NCI-H526 (cell line): ENCODE data around the gene CTPS2.
"Not testable (repeated sequence)": the region's sequence is repeated elsewhere in the genome, so short reads cannot be mapped to it uniquely, and the experiment has no call there.

ENCODE experiments used
- DNase-seq, 2 experiments: peaks; one replicate each; lab custom pipeline; 2025; lab: John Stamatoyannopoulos, UW

Gene CTPS2, protein sequence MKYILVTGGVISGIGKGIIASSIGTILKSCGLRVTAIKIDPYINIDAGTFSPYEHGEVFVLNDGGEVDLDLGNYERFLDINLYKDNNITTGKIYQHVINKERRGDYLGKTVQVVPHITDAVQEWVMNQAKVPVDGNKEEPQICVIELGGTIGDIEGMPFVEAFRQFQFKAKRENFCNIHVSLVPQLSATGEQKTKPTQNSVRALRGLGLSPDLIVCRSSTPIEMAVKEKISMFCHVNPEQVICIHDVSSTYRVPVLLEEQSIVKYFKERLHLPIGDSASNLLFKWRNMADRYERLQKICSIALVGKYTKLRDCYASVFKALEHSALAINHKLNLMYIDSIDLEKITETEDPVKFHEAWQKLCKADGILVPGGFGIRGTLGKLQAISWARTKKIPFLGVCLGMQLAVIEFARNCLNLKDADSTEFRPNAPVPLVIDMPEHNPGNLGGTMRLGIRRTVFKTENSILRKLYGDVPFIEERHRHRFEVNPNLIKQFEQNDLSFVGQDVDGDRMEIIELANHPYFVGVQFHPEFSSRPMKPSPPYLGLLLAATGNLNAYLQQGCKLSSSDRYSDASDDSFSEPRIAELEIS

DNA sequence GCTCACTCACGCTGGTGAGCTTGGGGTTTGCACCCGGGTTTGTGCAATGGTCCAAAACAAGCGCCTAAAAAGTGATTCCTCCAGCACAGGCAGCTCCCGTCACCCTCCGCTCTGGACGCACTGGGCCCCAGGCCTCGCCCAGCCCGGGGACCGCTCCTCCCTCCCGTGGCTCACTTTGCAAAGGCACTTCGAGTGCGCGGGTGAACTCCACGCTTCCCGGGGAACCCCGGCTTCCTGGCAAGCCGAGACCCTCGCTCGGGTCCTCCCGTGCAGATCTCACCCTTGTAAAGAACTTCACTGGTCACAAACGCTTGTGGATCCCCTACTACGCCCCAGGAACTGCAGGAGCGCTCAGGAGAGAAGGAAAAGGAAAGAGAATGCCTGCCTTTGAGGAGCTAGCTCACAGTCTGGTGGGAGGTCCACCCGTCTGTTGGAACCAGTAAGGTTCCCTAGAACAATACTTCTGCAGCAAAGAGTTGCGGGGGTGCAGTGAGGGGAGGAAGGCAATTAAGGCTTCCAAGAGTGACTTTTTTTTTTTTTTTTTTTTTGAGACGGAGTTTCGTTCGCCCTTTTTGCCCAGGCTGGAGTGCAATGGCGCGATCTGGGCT lies at the start of gene CTPS2:
Gene CTPS2 (minus strand): TSS at position 122 of the 608 bp plus-strand sequence. CDS start 9,767 bp downstream, outside the sequence.
- peak; percentile 69 to 91 for DNase-seq

DNA sequence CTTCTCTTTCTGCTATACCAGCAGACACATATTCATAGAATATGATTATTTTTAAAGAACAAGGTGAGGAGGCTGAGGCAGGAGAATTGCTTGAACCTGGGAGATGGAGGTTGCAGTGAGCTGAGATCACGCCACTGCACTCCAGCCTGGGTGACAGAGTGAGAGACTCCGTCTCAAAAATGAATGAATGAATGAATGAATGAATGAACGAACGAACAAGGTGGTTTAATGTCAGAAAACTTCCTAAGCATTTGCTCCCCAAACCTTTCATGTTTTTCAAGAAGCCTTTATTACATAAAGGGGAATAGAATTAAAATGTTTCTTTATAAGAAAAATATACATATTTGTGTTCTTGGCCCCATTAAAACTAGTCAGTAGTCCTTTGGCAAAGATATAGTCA lies 49.0 kb upstream of the CTPS2 start:
- DNase-seq, result not testable (repeated sequence)

DNA sequence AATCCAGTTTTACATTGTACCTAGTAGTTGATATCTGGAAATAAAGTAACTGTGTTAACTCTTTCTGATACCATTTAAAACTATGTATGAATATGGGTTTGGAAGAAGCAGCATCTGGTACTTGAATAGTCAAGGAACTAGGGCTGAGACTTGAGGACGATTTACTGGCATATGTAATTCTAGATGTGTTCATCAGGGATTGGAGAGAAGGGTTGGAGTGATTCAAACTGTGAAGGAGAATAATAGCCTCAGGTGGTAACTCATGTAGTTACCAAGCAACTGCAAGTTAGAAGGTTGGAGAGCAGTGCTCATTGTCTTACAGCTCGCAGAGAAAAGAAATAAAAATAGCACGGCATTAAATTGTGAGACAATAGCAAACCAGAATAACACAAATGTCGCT lies 44.3 kb upstream of the CTPS2 start:
- no peak for DNase-seq

DNA sequence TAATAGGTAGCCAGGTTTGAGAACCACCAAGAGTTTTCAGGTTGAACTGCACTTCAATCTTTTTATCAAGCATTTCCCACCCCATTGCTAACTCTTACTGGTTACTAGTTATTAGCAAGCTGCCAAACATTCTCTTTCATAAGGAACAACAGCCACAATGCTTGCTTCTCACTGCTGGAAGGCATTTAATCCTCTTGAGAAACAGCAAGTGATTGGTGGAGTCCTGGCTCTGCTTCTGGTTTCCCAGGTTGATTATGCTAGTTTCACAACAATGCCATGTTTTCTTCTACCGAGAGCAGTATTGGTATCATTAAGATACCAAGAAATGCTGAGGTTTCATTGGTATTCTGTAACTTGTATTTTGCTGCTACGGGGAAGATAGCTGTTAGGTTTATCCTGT lies 41.5 kb upstream of the CTPS2 start:
- DNase-seq, result no peak

DNA sequence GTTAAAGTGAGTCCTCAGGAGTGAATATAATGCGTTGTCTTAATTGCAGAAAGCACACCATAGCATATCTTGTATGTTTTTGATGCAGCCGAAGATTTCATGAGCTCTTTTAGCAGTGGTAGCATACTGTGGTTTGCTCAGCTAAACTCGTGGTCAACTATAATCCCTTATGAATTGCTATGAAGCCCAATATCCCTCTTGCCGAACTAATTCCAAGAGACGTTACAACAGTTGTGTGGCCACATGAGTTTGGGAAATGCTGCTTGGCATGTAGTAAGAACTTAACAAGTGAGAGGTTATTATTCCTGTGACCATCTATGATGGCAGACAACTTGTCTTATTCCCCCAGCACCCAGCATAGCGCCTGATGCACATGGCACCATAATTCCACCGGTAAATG lies 37.7 kb upstream of the CTPS2 start:
- DNase-seq, result no peak

DNA sequence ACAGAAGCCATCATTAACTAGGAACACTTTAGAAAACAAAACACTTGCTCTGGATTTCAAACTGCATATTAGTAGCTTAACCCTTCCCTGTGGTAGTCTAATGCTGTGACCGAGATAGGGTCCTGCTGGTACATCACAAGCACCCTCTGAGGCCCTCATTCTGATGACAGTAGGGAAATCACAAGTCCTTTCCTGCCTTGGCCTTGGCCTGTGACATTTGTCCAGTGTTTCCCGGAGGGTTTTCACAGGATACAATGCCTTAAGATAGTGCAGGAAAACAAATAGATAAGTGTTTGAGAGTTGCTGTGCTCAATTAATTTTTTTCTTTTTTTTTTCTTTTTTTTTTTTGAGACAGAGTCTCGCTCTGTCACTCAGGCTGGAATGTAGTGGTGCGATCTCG lies 36.0 kb upstream of the CTPS2 start:
- no peak for DNase-seq

DNA sequence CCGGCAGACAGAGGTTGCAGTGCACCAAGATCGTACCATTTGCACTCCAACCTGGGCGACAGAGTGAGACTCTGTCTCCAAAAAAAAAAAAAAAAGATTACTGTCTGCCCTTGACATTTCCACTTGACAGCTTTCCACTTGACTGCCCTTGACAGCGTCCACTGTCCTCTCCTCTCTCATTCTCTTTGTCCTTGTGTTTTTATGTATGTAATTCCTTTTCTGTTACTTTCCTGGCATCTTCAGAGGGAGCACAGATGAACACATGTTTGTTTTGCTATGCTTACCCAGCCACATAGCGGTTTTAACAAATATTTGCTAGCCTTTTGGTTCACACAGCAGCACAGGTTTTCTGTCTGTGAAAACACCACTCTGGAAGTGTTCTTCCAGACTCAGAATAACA lies 33.2 kb upstream of the CTPS2 start:
- DNase-seq, result no peak

DNA sequence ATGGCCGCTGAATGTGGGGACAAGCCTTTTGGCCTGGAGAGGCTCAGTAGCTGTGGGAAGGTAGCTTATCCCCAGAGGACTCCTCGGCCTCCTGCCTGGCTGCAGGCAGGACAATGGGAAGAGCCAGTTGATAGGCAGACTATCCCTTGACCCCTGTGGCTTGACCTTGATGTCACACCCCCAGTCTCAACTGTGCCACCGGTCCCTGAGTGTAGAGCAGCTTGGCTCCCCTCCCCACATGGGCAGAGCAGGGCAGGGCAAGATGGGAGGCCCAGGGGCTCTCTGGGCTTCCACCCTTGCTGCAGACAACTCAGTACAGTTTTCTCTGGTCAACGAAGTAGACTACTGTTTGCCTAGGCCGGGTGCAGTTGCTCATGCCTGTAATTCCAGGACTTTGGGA lies 32.6 kb upstream of the CTPS2 start:
- DNase-seq, result no peak

DNA sequence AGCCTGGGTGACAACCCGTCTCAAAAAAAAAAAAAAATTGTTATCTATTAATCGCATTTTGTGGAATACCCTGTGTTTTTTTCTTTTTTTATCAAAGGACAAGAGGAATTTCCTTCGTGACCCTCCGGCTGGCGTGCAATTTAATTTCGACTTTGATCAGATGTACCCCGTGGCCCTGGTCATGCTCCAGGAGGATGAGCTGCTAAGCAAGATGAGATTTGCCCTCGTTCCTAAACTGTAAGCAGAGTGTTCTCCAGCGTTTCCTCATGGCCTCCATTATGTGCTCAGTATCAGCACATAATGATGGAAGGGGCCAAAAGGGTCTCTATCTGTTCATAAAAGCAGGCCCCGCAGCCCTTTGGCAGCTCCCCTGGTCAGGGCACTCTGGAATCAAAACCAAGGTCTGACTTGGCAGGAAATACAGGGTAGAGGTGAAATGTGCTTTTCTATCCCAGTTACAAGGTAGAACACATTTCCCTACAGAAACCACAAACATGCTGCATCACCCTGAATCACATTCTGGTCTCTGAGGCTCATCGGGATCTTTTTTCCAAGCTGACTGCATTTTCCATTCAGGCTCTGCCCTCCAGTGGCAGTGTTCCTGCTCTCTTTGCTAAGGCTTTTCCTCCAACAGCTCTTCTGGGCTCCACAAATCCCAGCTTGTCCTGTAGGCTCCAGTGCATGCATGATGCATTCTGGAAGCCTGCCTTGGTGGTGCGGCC lies 31.3 kb upstream of the CTPS2 start:
- DNase-seq, result no peak

DNA sequence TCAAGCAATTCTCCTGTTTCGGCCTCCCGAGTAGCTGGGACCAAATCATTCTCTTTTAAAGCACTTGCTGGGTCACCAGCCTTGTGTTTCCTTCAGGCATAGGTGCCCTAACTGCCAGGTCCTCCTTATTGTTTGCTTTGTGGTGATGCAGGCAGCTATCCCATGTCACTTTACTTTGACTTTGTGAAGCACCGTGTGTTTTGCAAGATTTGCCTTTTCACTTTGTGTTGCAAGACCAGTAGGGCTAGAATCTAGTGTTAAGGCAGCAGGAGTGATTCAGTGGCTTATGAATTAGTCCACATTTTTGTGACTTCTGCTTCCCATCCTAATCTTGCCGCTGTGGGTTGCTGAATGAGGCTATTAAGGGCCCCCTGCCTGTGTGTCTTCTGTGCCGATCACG lies 27.1 kb upstream of the CTPS2 start:
- no peak for DNase-seq

DNA sequence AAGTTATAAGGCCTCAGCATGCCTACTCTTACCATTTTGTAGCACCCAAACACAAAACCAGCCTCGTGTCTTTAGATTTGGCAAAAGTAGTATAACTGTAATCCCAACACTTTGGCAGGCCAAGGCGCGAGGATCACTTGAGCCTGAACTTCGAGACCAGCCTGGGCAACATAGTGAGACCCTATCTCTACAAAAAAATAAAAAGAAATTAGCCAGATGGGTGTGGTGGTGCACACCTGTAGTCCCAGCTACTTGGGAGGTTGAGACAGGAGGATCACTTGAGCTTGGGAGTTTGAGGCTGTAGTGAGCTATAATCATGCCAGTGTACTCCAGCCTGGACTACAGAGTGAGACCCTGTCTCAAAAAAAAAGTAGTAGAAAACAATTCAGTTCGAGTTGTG lies 24.6 kb upstream of the CTPS2 start:
- no peak for DNase-seq

DNA sequence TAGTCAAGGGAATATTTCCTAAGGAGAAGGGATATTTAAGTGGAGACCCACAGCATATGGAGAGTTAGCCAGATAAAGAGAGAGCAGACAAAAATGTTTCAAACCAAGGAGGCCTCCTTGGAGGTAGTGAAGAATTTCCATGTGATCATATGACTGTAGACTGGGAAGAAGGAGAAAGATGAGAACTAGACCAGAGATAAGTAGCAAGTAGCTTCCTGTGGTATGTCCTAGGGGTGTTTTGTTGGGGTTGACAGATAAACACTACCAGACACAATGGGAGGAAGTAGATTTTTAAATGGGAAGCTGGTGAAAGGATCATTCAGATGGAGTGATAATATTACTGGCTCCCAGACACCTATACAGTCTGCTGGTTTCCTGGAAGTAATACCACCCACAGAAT lies 20.5 kb upstream of the CTPS2 start:
- no peak for DNase-seq

DNA sequence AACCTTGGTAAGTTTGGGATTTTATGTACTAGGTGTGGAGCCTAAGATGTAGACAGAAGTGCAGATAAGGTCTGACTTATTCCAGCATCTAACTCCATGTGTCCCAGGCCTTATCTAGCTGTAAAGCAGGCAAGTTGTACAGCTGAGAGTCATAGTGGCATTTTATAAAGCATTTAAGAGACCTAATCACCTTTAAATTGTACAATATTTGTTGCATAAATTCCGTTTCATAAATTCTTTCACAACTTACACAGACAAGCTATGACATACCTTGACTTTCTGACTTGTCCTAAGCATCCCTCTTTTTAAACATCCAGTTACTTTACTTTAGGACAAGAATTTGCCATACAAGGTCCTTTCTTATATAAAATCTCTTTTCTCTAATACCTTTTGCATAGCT lies 18.0 kb upstream of the CTPS2 start:
- no peak for DNase-seq

DNA sequence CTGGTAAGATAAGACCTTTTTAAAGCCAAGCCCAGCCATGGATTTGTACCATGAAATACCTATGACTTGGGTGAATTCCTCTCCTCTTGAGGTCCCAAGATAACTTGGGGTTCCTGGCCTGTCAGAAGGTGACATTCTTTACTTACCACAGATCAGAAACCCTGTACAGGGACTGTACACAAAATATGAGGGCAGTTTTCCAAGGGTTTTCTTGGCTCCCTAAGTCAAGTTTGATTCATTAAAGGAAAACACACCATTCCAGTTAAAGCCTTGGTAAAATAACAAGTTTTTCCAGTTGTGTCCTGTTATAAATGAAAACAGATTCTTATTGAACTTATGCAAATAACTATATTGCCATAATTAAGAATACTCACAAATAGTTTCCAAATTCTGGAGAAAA lies 15.2 kb upstream of the CTPS2 start:
- DNase-seq, result no peak

DNA sequence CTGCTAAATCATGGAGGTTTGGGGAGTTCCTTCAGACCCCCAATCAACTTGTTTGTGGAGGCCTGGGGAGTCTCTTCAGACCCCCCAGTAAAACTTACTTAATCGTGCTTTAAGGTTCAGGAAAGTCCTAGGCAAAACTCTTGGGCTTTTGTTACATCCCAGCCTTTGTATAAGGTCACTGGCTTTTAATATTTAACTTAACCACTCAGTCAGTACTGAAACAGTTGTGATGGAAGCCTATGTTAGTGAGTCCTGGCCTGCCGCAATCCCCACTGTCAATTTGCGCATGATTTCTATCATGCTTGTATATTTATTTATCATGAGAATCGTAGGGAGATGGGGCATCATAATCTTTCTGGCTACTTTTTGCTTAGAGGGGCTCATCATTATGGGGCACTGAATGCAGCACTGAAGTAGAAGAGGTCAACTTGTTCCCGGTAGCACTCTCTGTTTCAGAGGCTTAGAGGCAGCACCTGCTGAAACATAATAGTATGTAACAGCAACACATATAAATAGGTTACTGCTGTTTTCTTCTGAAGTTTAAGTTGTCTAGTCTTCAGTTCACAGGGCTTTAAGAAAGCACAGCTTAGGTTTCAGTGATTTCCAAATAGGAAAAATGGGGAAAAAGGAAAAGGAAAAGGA lies 14.0 kb upstream of the CTPS2 start:
- not testable (repeated sequence) for DNase-seq

DNA sequence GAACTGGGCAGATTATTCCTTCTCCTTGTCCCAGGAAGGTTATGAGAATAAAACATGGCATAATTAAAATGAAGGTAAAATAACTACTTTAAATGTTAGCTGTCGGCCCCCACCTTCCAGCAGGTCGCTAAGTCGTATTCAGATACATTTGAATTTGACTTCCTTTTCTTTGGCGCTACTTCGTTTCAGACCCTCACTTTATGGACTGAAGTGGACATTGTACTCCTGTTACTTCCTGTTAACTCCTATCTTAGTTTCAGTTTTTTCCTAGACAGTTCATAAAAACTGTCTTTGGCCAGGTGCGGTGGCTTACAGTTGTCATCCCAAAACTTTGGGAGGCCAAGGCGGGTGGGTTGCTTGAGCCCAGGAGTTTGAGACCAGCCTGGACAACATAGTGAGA lies 12.6 kb upstream of the CTPS2 start:
- DNase-seq, result no peak

DNA sequence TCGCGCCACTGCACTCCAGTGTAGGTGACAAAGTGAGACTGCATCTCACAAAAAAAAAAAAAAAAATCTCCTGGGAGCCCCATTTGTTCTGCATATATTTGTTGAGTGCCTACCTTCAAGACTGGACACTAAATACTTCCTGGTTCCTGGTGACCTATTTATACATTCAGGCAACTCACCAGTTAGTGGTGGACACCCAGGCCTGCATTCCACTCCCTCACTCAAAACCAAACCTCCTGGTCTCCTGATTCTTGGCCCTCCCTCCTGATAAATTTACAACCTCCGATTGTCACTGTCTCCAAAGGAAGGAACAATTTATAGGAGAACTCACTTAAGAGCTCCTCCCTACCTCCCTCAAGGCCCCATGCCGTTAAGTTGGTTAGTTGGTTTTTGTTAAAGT lies 10.0 kb upstream of the CTPS2 start:
- no peak for DNase-seq

DNA sequence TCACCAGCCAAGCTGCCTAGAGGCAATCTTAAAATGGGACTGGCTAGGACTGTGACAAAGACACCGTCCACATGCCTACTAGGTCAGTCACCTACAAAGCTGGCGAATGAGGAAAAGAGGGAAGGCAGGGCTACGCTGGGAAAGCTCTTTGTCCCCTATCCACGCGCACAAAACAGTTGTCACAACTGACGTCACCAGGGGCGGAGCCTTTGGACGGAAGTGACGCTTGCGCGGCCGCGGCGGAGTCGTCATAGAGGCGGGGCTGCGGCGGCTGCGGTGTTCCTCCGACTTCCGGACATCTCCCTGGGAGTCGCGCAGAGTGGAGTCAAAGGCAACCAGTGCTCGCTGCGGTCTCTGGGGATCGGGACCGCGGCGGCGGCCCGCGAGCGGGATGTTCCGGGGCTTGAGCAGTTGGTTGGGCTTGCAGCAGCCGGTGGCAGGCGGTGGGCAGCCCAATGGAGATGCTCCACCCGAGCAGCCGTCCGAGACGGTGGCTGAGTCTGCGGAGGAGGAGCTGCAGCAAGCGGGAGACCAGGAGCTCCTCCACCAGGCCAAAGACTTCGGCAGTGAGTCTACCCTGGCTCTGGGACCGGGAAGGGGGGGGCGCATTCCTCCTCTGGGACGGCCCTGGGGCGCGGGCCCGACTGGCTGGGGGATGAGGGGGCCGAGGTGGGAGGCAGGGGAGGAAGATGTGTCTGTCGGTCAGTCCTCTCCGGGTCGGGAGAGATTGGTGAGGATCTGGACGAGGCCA lies 7.0 kb upstream of the CTPS2 start, which contains the start of gene SYAP1:
Gene SYAP1 (plus strand): TSS at position 279 of the 751 bp plus-strand sequence. CDS start 113 bp downstream, at position 392.
- DNase-seq, result peak; percentile 93 to 98

DNA sequence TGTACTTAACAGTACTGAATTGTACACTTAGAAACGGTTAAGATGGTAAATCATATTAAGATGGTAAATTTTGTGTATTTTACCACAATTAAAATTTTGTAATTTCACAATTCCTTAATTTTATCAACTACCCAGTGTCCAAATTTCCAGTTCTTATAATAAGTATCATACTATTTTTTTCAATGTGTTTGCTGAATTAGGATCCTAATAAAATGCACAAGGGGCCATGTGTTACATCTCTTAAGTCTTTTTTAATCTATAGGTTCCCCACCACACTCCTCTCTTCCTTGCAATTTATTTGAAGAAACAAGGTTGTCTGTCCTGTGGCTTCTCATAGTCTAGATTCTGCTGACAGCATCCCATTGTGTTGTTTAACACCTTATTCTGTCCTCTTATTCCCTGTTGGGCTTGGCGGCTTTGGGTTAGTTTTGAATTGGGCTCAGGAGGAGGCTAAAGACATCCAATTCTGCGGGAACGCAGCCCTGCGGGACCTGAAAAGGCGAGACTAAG lies 6.4 kb upstream of the CTPS2 start:
- DNase-seq, result no peak

DNA sequence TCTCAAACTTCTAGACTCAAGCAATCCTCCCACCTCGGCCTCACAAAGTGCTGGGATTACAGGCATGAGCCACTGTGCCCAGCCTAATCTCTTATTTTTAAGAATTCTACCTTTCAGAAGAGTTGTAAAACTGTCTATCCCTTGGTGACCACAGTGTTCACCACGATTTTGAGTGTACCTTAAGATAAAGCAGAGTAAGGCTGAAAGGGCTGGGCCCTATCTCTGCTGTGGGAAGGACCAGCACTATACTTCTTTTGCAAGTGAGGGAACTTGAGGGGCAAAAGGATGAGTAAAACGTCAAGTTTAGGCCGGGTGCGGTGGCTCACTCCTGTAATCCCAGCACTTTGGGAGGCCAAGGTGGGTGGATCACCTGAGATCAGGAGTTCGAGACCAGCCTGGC lies 4.0 kb upstream of the CTPS2 start:
- not testable (repeated sequence) for DNase-seq

DNA sequence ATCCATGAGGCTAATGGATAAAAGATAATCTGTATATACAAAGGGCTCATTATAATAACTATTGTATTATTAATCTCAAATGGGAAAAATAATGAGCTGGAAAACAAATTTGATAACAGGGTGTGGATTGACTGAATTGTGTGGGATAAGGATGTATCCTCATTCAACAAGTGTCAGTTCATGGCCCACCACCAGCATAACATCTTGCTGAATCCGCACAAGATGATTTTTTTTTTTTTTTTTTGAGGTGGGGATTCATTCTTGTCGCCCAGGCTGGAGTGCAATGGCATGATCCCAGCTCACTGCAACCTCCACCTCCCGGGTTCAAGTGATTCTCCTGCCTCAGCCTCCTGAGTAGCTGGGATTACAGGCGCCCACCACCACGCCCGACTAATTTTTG lies 3.2 kb upstream of the CTPS2 start:
- DNase-seq, result not testable (repeated sequence)
